CD8-positive, alpha-beta memory T cell (primary cell): ENCODE results near the gene CHI3L1. TPM values are rescaled to one million over a fixed set of nuclear protein-coding genes. Genes with fewer than 3 reads are reported as not detected.

Source experiments
- CTCF ChIA-PET: fragments of 350-600 bp; sonication (Branson Sonifier 250); formaldehyde crosslinking; loops from one replicate; lab custom pipeline; 2021; ENCODE audit warnings: antibody characterized with exemption; lab: Charles Lee
- POLR2A ChIA-PET: fragments of 350-600 bp; sonication (Branson Sonifier 250); formaldehyde crosslinking; loops from one replicate; lab custom pipeline; 2021; ENCODE audit warnings: antibody characterized with exemption; lab: Charles Lee
- DNase-seq, 5 donors: peaks; one replicate each; pipeline versions ENCODE4 v3.0.0 to v3.0.0-alpha.2; 2020 to 2022; ENCODE audit warnings: mixed read lengths in 1 of 5
- H3K27ac ChIP-seq: one replicate; pipeline ENCODE4 v1.7.0; 2013; ENCODE audit warnings: low read depth, mild to moderate bottlenecking, low read length, moderate library complexity
- H3K27me3 ChIP-seq: 2 replicates; pipeline ENCODE4 v1.7.0; 2013; ENCODE audit warnings: low read length, mild to moderate bottlenecking; ENCODE audit not compliant: insufficient read depth, poor library complexity, severe bottlenecking
- H3K36me3 ChIP-seq: 2 replicates; pipeline ENCODE4 v1.7.0; 2013; ENCODE audit warnings: mild to moderate bottlenecking, low read length, moderate library complexity; ENCODE audit not compliant: insufficient read depth
- H3K4me1 ChIP-seq: 2 replicates; pipeline ENCODE4 v1.7.0; 2013; ENCODE audit warnings: mild to moderate bottlenecking, low read length, moderate library complexity; ENCODE audit not compliant: insufficient read depth
- H3K4me3 ChIP-seq: 2 replicates; pipeline ENCODE4 v1.7.0; 2013; ENCODE audit warnings: mild to moderate bottlenecking, low read length
- H3K9me3 ChIP-seq: 2 replicates; pipeline ENCODE4 v1.7.0; 2013; ENCODE audit warnings: mild to moderate bottlenecking, low read length
- H3K27ac Mint-ChIP-seq, 8 donors: one replicate each; pipeline ENCODE4 v1.8.0; 2020 to 2021; ENCODE audit warnings: mixed read lengths in 8 of 8, mild to moderate bottlenecking in 6 of 8, inconsistent platforms in 3 of 8, moderate library complexity in 3 of 8
- H3K27me3 Mint-ChIP-seq, 2 donors: one replicate each; pipeline ENCODE4 v1.8.0; 2020 to 2021; ENCODE audit warnings: mixed read lengths in 2 of 2, mild to moderate bottlenecking in 1 of 2, moderate library complexity in 1 of 2
- H3K36me3 Mint-ChIP-seq, 3 donors: one replicate each; pipeline ENCODE4 v1.8.0; 2020 to 2021; ENCODE audit warnings: mixed read lengths in 3 of 3, inconsistent platforms in 1 of 3, mild to moderate bottlenecking in 1 of 3
- H3K4me1 Mint-ChIP-seq, 3 donors: one replicate each; pipeline ENCODE4 v1.8.0; 2020 to 2021; ENCODE audit warnings: mixed read lengths in 3 of 3, inconsistent platforms in 1 of 3, mild to moderate bottlenecking in 1 of 3
- H3K4me3 Mint-ChIP-seq, 7 donors: one replicate each; pipeline ENCODE4 v1.8.0; 2020 to 2021; ENCODE audit warnings: mixed read lengths in 7 of 7, mild to moderate bottlenecking in 6 of 7, moderate library complexity in 4 of 7, inconsistent platforms in 2 of 7
- H3K9me3 Mint-ChIP-seq, 5 donors: one replicate each; pipeline ENCODE4 v1.8.0; 2020 to 2022; ENCODE audit warnings: mixed read lengths in 5 of 5, mild to moderate bottlenecking in 3 of 5, moderate library complexity in 2 of 5, inconsistent platforms in 1 of 5
- polyA plus RNA-seq: library from polyadenylated mRNA; unstranded; fragments of 300-500 nt; fragmentation: Illumina TruSeq; gene quantifications from one replicate; pipeline ENCODE4 v1.2.3, GENCODE V29; 2021
- total RNA-seq, 2 experiments: library from RNA; stranded (reverse); gene quantifications; one replicate each; pipeline ENCODE4 v1.2.3, GENCODE V29; 2021

Gene CHI3L1
- total and polyA plus RNA-seq, 3 experiments from 2014 or later = not detected

DNA sequence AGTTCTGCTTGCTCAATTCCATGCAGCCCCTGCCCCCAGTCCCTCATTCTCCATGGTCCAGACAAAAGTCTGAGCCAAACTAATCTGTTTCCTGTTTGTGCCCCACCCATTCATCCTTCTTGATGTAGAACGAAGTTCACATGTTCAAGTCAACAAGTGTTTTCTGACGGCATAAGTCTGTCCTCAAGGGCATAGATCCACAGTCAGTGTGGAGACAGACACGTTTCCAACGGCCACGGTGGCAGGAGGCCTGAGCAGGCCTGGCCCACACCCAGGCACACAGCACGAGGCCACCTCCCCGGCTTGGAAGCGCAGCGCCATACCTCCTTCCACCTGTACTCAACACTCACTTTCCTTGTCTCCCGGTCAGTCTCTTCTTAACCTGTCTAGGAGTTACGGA, 42.9 kb downstream of the CHI3L1 start:
- Mint-ChIP-seq H3K4me1 (no peaks in the 10 kb centered on the region), H3K4me3 (no peak overlapping the region), H3K9me3 (peaks cover 0 to 8% (median 2%) of the 10 kb centered on the region in 5 donors), H3K27ac (no peak overlapping the region), H3K36me3 (no peaks in the 10 kb centered on the region), H3K27me3 (peaks cover 4 to 6% of the 10 kb centered on the region in 2 donors)
- no peaks in the 10 kb centered on the region for H3K9me3 ChIP-seq
- H3K4me1 ChIP-seq = no peaks in the 10 kb centered on the region
- H3K4me3 ChIP-seq = no peak overlapping the region
- H3K27ac ChIP-seq = no peak overlapping the region
- no peaks in the 10 kb centered on the region for H3K36me3 ChIP-seq
- no peaks in the 10 kb centered on the region for H3K27me3 ChIP-seq
- DNase-seq = no peak
- CTCF ChIA-PET = no interaction called here
- POLR2A ChIA-PET = no interaction called here

DNA sequence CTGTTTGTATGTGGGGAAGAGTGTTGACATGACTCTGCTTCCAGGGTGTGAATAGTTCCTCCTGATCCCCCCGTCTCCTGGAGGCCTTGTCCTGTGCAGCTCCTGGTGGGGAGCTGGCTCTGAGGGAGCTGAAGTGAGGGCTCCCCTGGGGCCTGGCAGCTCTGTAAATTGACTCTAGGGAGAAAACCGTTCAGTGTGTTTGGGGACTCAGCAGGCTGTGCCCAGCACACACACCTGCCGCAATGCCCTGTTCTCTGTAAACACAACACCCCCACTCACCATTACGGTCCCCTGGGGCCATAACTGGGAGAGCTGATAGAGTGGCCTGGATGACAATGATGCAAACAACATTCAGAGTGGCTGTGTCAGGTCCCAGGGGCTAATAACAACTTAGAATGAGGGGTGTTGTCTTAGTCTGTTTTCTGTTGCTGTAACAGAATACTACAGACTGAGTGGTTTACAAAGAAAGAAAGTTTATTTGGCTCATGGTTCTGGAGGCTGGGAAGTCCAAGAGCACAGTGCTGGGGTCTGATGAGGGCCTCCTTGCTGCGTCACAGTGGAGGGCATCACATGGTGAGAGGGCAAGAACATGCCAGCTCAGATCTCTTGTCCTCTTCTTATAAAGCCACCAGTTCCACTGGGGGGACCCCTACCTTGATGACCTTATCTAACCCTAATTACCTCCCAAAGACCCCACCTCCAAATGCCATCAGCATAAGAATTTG, 43.7 kb downstream of the CHI3L1 start:
- CTCF ChIA-PET = no interaction called here
- no peak overlapping the region for H3K4me3 ChIP-seq
- Mint-ChIP-seq H3K27me3 (peaks cover 4 to 6% of the 10 kb centered on the region in 2 donors), H3K9me3 (peaks cover 0 to 8% (median 2%) of the 10 kb centered on the region in 5 donors), H3K36me3 (no peaks in the 10 kb centered on the region), H3K4me1 (no peaks in the 10 kb centered on the region), H3K27ac (no peak overlapping the region), H3K4me3 (no peak overlapping the region)
- H3K27me3 ChIP-seq = no peaks in the 10 kb centered on the region
- no peaks in the 10 kb centered on the region for H3K36me3 ChIP-seq
- POLR2A ChIA-PET = no interaction called here
- H3K9me3 ChIP-seq = no peaks in the 10 kb centered on the region
- H3K4me1 ChIP-seq = no peaks in the 10 kb centered on the region
- no peak for DNase-seq
- H3K27ac ChIP-seq = no peak overlapping the region

DNA sequence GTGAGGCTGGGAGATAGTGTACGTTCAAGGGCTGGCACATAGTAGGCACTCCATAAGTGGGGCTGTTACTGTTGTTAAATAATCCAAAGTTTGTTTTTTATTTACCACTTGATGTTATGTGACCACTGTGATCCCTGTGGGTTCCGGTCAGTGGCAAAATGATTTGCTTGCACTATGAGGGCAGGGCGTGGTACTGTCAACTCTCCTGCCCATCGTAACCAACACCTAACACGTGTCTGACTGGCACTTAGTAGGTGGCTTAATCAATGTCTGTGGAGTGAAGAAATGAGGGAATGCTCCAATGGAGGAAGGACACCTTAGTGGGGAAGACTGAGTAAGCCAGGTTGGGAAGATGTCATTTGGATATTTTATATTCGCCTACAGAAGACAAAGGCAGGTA, 44.4 kb downstream of the CHI3L1 start:
- Mint-ChIP-seq H3K9me3 (peaks cover 0 to 8% (median 2%) of the 10 kb centered on the region in 5 donors), H3K4me1 (no peaks in the 10 kb centered on the region), H3K4me3 (no peak overlapping the region), H3K27ac (peak overlapping the region in 1 of 8 donors; percentile 61), H3K36me3 (no peaks in the 10 kb centered on the region), H3K27me3 (peaks cover 3 to 6% of the 10 kb centered on the region in 2 donors)
- DNase-seq = no peak
- no peaks in the 10 kb centered on the region for H3K4me1 ChIP-seq
- POLR2A ChIA-PET = no interaction called here
- H3K9me3 ChIP-seq = no peaks in the 10 kb centered on the region
- CTCF ChIA-PET = no interaction called here
- no peaks in the 10 kb centered on the region for H3K36me3 ChIP-seq
- H3K4me3 ChIP-seq = no peak overlapping the region
- no peaks in the 10 kb centered on the region for H3K27me3 ChIP-seq
- no peak overlapping the region for H3K27ac ChIP-seq

DNA sequence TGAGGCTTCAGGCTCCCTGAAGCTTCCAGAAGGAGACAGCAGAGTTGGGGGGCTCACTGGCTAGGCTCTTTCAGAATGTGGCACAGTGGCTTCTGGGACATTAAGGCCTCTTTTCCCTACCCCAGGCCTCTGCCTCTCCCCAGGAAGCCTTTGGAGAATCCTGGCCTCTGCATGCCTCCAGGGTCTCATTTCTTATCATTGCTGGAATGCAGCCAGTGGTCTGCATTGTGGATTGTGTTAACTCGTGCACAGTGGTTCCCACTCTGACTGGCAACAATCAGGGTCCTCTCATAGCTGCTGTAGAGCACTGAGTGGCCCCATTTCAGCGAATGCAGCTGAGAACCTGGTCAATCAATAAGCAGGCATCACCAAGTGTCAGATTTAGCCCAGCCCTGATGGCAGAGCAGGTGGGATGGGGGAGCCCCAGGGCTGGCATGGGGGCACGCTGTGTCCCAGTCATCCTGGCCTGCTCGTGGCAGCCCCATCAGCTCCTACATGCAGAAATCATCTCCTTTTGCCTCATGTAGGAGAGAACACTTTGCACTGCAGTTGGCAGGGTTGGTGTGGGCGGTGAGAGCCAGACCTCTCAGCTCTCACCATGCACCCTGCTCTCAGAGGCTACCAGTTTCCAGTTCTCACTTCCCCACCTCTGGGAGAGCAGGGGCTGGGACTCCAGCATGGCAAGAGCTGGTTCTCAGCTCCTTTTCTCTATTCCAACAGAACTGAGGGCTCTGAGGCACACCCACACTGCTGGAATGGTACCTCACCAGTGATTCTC, 45.6 kb downstream of the CHI3L1 start:
- CTCF ChIA-PET = interaction anchor here (1.2 kb wide), 1 partner anchor 10 kb away, joined by 3 read pairs; no protein-coding TSS in a partner anchor
- no peaks in the 10 kb centered on the region for H3K27me3 ChIP-seq
- no peaks in the 10 kb centered on the region for H3K36me3 ChIP-seq
- Mint-ChIP-seq H3K4me1 (peaks cover 0 to 2% (median 0%) of the 10 kb centered on the region in 3 donors), H3K4me3 (no peak overlapping the region), H3K36me3 (no peaks in the 10 kb centered on the region), H3K9me3 (peaks cover 0 to 8% (median 2%) of the 10 kb centered on the region in 5 donors), H3K27ac (no peak overlapping the region), H3K27me3 (peaks cover under 1 to 15% of the 10 kb centered on the region in 2 donors)
- no peak for DNase-seq
- no peaks in the 10 kb centered on the region for H3K9me3 ChIP-seq
- no peaks in the 10 kb centered on the region for H3K4me1 ChIP-seq
- no peak overlapping the region for H3K4me3 ChIP-seq
- POLR2A ChIA-PET = no interaction called here
- H3K27ac ChIP-seq = no peak overlapping the region

DNA sequence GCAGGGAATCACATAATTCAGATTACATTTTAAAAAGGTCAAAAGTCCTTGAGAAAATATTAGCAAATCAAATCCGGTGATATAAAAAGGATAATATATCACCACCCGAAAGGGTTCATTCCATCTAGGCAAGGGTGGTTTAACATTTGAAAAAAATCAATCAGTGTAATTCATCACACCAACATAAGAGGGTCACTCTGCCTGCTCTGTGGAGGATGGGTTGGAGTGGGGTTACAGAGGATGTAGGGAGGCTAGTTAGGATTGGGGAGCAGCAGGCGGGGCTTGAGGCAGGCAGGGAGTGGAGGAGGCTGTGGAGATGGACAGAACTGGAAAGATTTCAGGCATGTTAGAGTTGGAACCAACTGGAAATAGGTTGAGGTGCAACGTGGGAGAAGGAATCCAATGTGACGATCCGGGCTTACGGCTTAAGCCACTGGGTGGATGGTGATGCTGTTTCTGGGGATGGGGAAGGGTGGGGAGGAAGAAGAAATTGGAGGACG, 46.5 kb downstream of the CHI3L1 start:
- no peak overlapping the region for H3K4me3 ChIP-seq
- Mint-ChIP-seq H3K4me3 (no peak overlapping the region), H3K27me3 (peaks cover 2 to 18% of the 10 kb centered on the region in 2 donors), H3K9me3 (peaks cover 0 to 8% (median 2%) of the 10 kb centered on the region in 5 donors), H3K36me3 (no peaks in the 10 kb centered on the region), H3K4me1 (peaks cover 0 to 5% (median 0%) of the 10 kb centered on the region in 3 donors), H3K27ac (no peak overlapping the region)
- H3K36me3 ChIP-seq = no peaks in the 10 kb centered on the region
- POLR2A ChIA-PET = no interaction called here
- H3K27me3 ChIP-seq = no peaks in the 10 kb centered on the region
- H3K9me3 ChIP-seq = no peaks in the 10 kb centered on the region
- CTCF ChIA-PET = interaction anchor here (1.2 kb wide), 1 partner anchor 11 kb away, joined by 3 read pairs; no protein-coding TSS in a partner anchor
- no peak overlapping the region for H3K27ac ChIP-seq
- H3K4me1 ChIP-seq = no peaks in the 10 kb centered on the region
- DNase-seq = no peak

DNA sequence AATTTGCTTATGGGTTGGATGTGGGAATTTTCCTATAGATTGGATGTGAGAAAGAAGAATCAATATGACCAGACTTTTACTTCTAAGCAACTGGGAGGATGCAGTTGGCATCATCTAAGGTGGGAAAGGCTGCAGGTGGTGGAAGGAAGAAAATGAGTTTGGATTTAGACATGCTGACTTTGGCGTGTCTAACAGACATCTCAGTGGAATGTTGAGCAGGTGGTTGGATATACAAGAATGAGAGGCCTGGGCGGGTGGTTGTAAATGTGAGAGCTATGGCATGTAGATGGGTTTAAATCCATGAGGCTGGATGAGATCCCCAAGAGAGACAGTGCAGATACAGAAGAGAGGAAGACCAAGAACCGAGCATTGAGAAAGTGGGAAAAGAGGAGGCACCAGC, 48.4 kb downstream of the CHI3L1 start:
- Mint-ChIP-seq H3K4me1 (peaks cover 0 to 5% (median 0%) of the 10 kb centered on the region in 3 donors), H3K4me3 (no peak overlapping the region), H3K9me3 (peaks cover 0 to 2% (median 0%) of the 10 kb centered on the region in 5 donors), H3K36me3 (no peaks in the 10 kb centered on the region), H3K27ac (no peak overlapping the region), H3K27me3 (peaks cover 4 to 22% of the 10 kb centered on the region in 2 donors)
- H3K27me3 ChIP-seq = no peaks in the 10 kb centered on the region
- DNase-seq = no peak
- ChIA-PET CTCF (no interaction called here), POLR2A (no interaction called here)
- H3K4me3 ChIP-seq = no peak overlapping the region
- no peaks in the 10 kb centered on the region for H3K4me1 ChIP-seq
- no peaks in the 10 kb centered on the region for H3K36me3 ChIP-seq
- H3K9me3 ChIP-seq = no peaks in the 10 kb centered on the region
- no peak overlapping the region for H3K27ac ChIP-seq

DNA sequence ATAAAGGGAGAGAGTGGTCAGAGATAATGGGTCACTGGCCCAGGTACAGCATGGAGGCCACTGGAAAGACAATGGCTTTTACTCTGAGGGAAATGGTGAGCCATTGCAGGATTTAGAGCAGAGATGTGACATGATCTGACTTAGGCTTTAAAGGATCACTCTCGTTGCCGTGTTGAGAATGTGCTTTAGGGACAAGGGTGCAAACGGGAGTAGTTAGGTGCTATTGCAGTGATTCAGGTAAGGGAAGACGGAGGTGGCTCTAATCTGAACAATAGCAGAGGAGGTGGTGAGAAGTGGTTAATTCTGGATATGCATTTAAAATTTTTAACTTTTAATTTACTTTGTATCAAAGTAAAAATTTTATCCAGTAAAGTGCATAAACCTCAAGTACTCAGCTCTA, 49.2 kb downstream of the CHI3L1 start:
- H3K9me3 ChIP-seq = no peaks in the 10 kb centered on the region
- no peaks in the 10 kb centered on the region for H3K36me3 ChIP-seq
- peaks cover 0 to 2% (median 0%) of the 10 kb centered on the region in 5 donors for H3K9me3 Mint-ChIP-seq
- no peaks in the 10 kb centered on the region for H3K27me3 ChIP-seq
- H3K4me3 ChIP-seq = no peak overlapping the region
- POLR2A ChIA-PET = no interaction called here
- no peak overlapping the region for H3K27ac Mint-ChIP-seq
- H3K4me1 ChIP-seq = no peaks in the 10 kb centered on the region
- H3K4me1 Mint-ChIP-seq = peaks cover 0 to 5% (median 0%) of the 10 kb centered on the region in 3 donors
- H3K36me3 Mint-ChIP-seq = no peaks in the 10 kb centered on the region
- H3K27me3 Mint-ChIP-seq = peaks cover 4 to 22% of the 10 kb centered on the region in 2 donors
- CTCF ChIA-PET = no interaction called here
- peak in 1 of 5 donors; percentile 1 for DNase-seq
- H3K27ac ChIP-seq = no peak overlapping the region
- no peak overlapping the region for H3K4me3 Mint-ChIP-seq
